D721Med (cell line): Measurements from ENCODE around the gene TTF2.

Experiments used
- DNase-seq: peaks from one replicate; pipeline ENCODE4 v3.0.0; 2011; ENCODE audit warnings: low spot score; ENCODE audit not compliant: insufficient read length
- FAIRE-seq: peaks from 2 replicates; lab custom pipeline; 2011; peaks lifted over from hg19 to GRCh38; lab: Jason Lieb, UNC
- CTCF ChIP-seq: IDR thresholded peaks from 2 replicates; pipeline ENCODE4 v1.5.1; 2012; ENCODE audit warnings: mild to moderate bottlenecking, control low read depth; ENCODE audit not compliant: insufficient read depth; ENCODE audit errors: missing control alignments

Gene TTF2

GRCh38 chr1:117032681-117033539 lies 27.2 kb upstream of the TTF2 start:
- DNase-seq: no peak
- FAIRE-seq: no peak
- TF ChIP-seq CTCF: no peak

GRCh38 chr1:117033772-117034171 lies 26.4 kb upstream of the TTF2 start:
- DNase-seq: no peak
- TF ChIP-seq CTCF: no peak
- FAIRE-seq: no peak

GRCh38 chr1:117034791-117035290 lies 25.3 kb upstream of the TTF2 start:
- no peak for TF ChIP-seq CTCF
- no peak for FAIRE-seq
- no peak for DNase-seq

- TF ChIP-seq CTCF: no peak
- DNase-seq (no peak), FAIRE-seq (no peak)
Measured at GRCh38 chr1:117036018-117036461, 24.1 kb upstream of the TTF2 start.

GRCh38 chr1:117037802-117038201 lies 22.3 kb upstream of the TTF2 start:
- no peak for TF ChIP-seq CTCF
- FAIRE-seq (no peak), DNase-seq (no peak)

- DNase-seq: no peak
- FAIRE-seq: no peak
- no peak for TF ChIP-seq CTCF
Measured at GRCh38 chr1:117038236-117038635, 21.9 kb upstream of the TTF2 start.

- TF ChIP-seq CTCF: no peak
Measured at GRCh38 chr1:117044217-117044616, 15.9 kb upstream of the TTF2 start.

More at GRCh38 chr1:117044217-117044616, 15.9 kb upstream of the TTF2 start:
- FAIRE-seq (no peak), DNase-seq (no peak)
